IMR-90 (cell line): ENCODE data around the gene IFT81. TPM values are rescaled to one million over a fixed set of nuclear protein-coding genes. Genes with fewer than 3 reads are reported as not detected.

Experiments
- ATAC-seq: fragments of 200-7000 bp; cut with Tn5 transposase; 2 replicates; pipeline ENCODE4 v1.9.1; 2020; ENCODE audit warnings: low read depth, mild to moderate bottlenecking, moderate library complexity
- BruUV-seq: library from RNA; stranded (reverse); fragments of 400-500 nt; replicated peaks from 2 replicates; lab custom pipeline; 2021; lab: Mats Ljungman, UMichigan
- CTCF ChIA-PET: fragments of 300-600 bp; formaldehyde crosslinking; extraction: SDS; loops from one replicate; lab custom pipeline; 2021; ENCODE audit warnings: antibody characterized with exemption; lab: Yijun Ruan, JAX
- POLR2A ChIA-PET: fragments of 300-600 bp; sonication (Branson Sonifier 250); formaldehyde crosslinking; loops from one replicate; lab custom pipeline; 2022; ENCODE audit warnings: antibody characterized with exemption; ENCODE audit not compliant: unreplicated experiment; lab: Charles Lee
- DNase-seq: peaks from one replicate; pipeline ENCODE4 v3.0.0; 2013
- H2AFZ ChIP-seq: replicated peaks from 2 replicates; pipeline ENCODE3; 2013; ENCODE audit warnings: low read length, mild to moderate bottlenecking; ENCODE audit not compliant: poor library complexity
- H2AK5ac ChIP-seq: 2 replicates; pipeline ENCODE4 v1.6.1; 2013; ENCODE audit warnings: low read depth, low read length, inconsistent platforms
- H2AK9ac ChIP-seq: replicated peaks from 2 replicates; pipeline ENCODE3; 2013; ENCODE audit warnings: mild to moderate bottlenecking, low read depth, low read length, moderate library complexity; ENCODE audit not compliant: poor library complexity
- H2BK120ac ChIP-seq: 2 replicates; pipeline ENCODE4 v1.6.1; 2013; ENCODE audit warnings: low read depth, low read length, inconsistent platforms
- H2BK15ac ChIP-seq: 3 replicates; pipeline ENCODE4 v1.6.1; 2013; ENCODE audit warnings: low read depth, low read length, inconsistent platforms
- H2BK20ac ChIP-seq: 2 replicates; pipeline ENCODE4 v1.6.1; 2013; ENCODE audit warnings: low read depth, mild to moderate bottlenecking, inconsistent platforms, low read length, moderate library complexity
- H2BK5ac ChIP-seq: 2 replicates; pipeline ENCODE4 v1.6.1; 2013; ENCODE audit warnings: mild to moderate bottlenecking, low read depth, low read length, inconsistent platforms; ENCODE audit not compliant: poor library complexity, severe bottlenecking
- H3K14ac ChIP-seq: replicated peaks from 2 replicates; pipeline ENCODE4 v1.6.1; 2013; ENCODE audit warnings: low read depth, low read length, inconsistent platforms
- H3K18ac ChIP-seq: 2 replicates; pipeline ENCODE4 v1.6.1; 2013; ENCODE audit warnings: low read depth, low read length, control low read depth
- H3K23ac ChIP-seq: 2 replicates; pipeline ENCODE4 v1.6.1; 2013; ENCODE audit warnings: low read depth, low read length, inconsistent platforms
- H3K27ac ChIP-seq: 2 replicates; pipeline ENCODE4 v1.5.1; 2013; ENCODE audit warnings: mild to moderate bottlenecking, control low read depth, low read length; ENCODE audit not compliant: insufficient read depth
- H3K27me3 ChIP-seq: 2 replicates; pipeline ENCODE4 v1.6.1; 2013; ENCODE audit warnings: low read length; ENCODE audit not compliant: control insufficient read depth, insufficient read depth
- H3K36me3 ChIP-seq: 2 replicates; pipeline ENCODE4 v1.6.1; 2013; ENCODE audit warnings: low read length, mixed read lengths; ENCODE audit not compliant: control insufficient read depth, insufficient read depth
- H3K4ac ChIP-seq: 2 replicates; pipeline ENCODE4 v1.6.1; 2013; ENCODE audit warnings: low read depth, low read length, inconsistent platforms
- H3K4me1 ChIP-seq: 2 replicates; pipeline ENCODE4 v1.6.1; 2013; ENCODE audit warnings: low read length, mixed read lengths; ENCODE audit not compliant: control insufficient read depth, insufficient read depth
- H3K4me2 ChIP-seq: 2 replicates; pipeline ENCODE4 v1.6.1; 2013; ENCODE audit warnings: low read depth, mild to moderate bottlenecking, control low read depth, low read length, moderate library complexity
- H3K4me3 ChIP-seq: 2 replicates; pipeline ENCODE4 v1.5.1; 2013; ENCODE audit warnings: low read depth, mild to moderate bottlenecking, control low read depth, low read length, moderate library complexity; ENCODE audit not compliant: insufficient read depth
- H3K56ac ChIP-seq: 2 replicates; pipeline ENCODE4 v1.6.1; 2013; ENCODE audit warnings: low read length, inconsistent platforms; ENCODE audit not compliant: insufficient read depth; ENCODE audit errors: extremely low read depth
- H3K79me1 ChIP-seq, 2 experiments: 2 replicates each; pipeline ENCODE4 v1.6.1; 2013; ENCODE audit warnings: low read length in 2 of 2, inconsistent platforms in 1 of 2, low read depth in 1 of 2
- H3K9ac ChIP-seq: 2 replicates; pipeline ENCODE4 v1.6.1; 2013; ENCODE audit warnings: low read depth, low read length, control low read depth
- H3K9me1 ChIP-seq: 2 replicates; pipeline ENCODE4 v1.6.1; 2013; ENCODE audit warnings: low read length, inconsistent platforms; ENCODE audit not compliant: insufficient read depth
- H3K9me3 ChIP-seq: 2 replicates; pipeline ENCODE4 v1.6.1; 2013; ENCODE audit warnings: low read length; ENCODE audit not compliant: control insufficient read depth, insufficient read depth
- H4K20me1 ChIP-seq: 2 replicates; pipeline ENCODE4 v1.6.1; 2013; ENCODE audit warnings: low read length, inconsistent platforms; ENCODE audit not compliant: insufficient read depth
- H4K5ac ChIP-seq: 2 replicates; pipeline ENCODE4 v1.6.1; 2013; ENCODE audit warnings: mild to moderate bottlenecking, low read depth, low read length, control low read depth
- H4K8ac ChIP-seq, 2 experiments: 2 replicates each; pipeline ENCODE4 v1.6.1; 2013; ENCODE audit warnings: low read depth in 2 of 2, low read length in 2 of 2, control low read depth in 1 of 2, inconsistent platforms in 1 of 2
- H4K91ac ChIP-seq: 2 replicates; pipeline ENCODE4 v1.6.1; 2013; ENCODE audit warnings: low read depth, low read length, inconsistent platforms; ENCODE audit not compliant: insufficient read depth
- FOS ChIP-seq: fragments of 150-350 bp; IDR thresholded peaks from 2 replicates; pipeline ENCODE4 v1.6.1; 2016; ENCODE audit warnings: low read depth, low read length
- POLR2A ChIP-seq: IDR thresholded peaks from 2 replicates; pipeline ENCODE4 v1.6.1; 2012; ENCODE audit warnings: mild to moderate bottlenecking, low read depth, low read length
- RAD21 ChIP-seq: IDR thresholded peaks from 2 replicates; pipeline ENCODE4 v1.6.1; 2012; ENCODE audit warnings: low read length, improper control_type of control experiment
- WGBS, 2 experiments: methylation state at CpG; one replicate each; pipeline versions ENCODE4 v1.1.5 to v1.1.7; 2013; ENCODE audit warnings: missing lambda C conversion rate in 2 of 2; ENCODE audit not compliant: insufficient read length in 1 of 2; ENCODE audit errors: extremely low coverage in 2 of 2; 5-methylcytosine and 5-hydroxymethylcytosine counted together
- dilution Hi-C: fragments of 300-500 bp; cut with HindIII; formaldehyde crosslinking; loops from one replicate; pipeline ENCODE4 v1.14.3; 2018; ENCODE audit warnings: low sequenced_read_pairs; ENCODE audit not compliant: unreplicated experiment
- in situ Hi-C: fragments of 300-500 bp; cut with MboI; formaldehyde crosslinking; loops from 3 replicates; pipeline ENCODE4 v1.14.3; 2019; ENCODE audit warnings: low sequenced_read_pairs, inconsistent platforms, mixed read lengths
- intact Hi-C: fragments of 100-400 bp; cut with micrococcal nuclease; formaldehyde crosslinking; loops from 2 replicates; pipeline ENCODE4 v1.10.0; 2022
- polyA plus RNA-seq, 3 experiments: library from polyadenylated mRNA; depleted of rRNA; stranded (reverse); fragments of >200 nt; gene quantifications; 2 replicates each; pipeline ENCODE4 v1.2.3, GENCODE V29; 2012; ENCODE audit warnings: low replicate concordance in 1 of 3
- total RNA-seq: library from RNA; depleted of rRNA; stranded (reverse); fragments of >200 nt; gene quantifications from 2 replicates; pipeline ENCODE4 v1.2.3, GENCODE V29; 2012

IFT81 gene
- total and polyA plus RNA-seq, 2 of the 4 experiments (the other 2 are of a cell fraction): 6.1 to 8.1 TPM

DNA sequence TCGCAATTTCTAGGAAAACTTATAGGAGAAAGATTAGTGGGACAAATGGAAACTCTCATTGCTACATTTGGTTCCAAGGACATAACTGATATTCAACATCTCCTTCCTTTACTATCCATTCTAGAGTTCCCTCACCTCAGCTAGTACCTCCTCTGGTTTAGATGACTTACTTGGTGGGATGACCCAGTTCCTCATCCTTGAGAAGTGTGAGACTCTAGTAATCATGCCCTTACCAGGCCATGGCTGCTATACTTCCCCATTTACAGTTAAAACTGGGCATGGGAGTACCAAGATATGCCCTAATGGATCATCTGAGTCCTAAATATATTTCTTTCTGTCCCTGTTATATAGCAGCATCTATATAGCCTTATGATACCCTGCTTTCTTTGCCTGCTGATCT is 58.1 kb downstream of the IFT81 start:
- Histone ChIP-seq H3K4ac (no peak overlapping the region), H4K20me1 (no peaks in the 10 kb centered on the region), H2BK120ac (no peak overlapping the region), H3K9ac (no peak overlapping the region), H2BK20ac (no peak overlapping the region), H3K56ac (no peak overlapping the region), H3K4me2 (no peak overlapping the region), H2AK5ac (no peak overlapping the region), H3K27ac (no peak overlapping the region), H3K36me3 (peaks cover 17% of the 10 kb centered on the region), H2BK15ac (no peak overlapping the region), H2BK5ac (no peak overlapping the region), H3K4me1 (peaks cover 4% of the 10 kb centered on the region), H3K9me3 (peaks cover 7% of the 10 kb centered on the region), H4K8ac (no peak overlapping the region), H3K27me3 (no peaks in the 10 kb centered on the region), H4K5ac (no peak overlapping the region), H3K14ac (no peak overlapping the region), H4K91ac (no peak overlapping the region), H3K4me3 (no peak overlapping the region), H3K9me1 (peaks cover 5% of the 10 kb centered on the region), H3K79me1 (peaks cover 0 to 11% of the 10 kb centered on the region in 2 experiments; a peak in 1 of 4 replicates), H2AFZ (no peak overlapping the region), H2AK9ac (no peak overlapping the region), H3K18ac (no peak overlapping the region), H3K23ac (no peak overlapping the region)
- dilution Hi-C loops (no loop called here), intact Hi-C loops (no loop called here), in situ Hi-C loops (no loop called here)
- CTCF ChIA-PET: no interaction called here
- no TSS peak for BruUV-seq
- TF ChIP-seq POLR2A (no peak), FOS (no peak), RAD21 (no peak)
- DNase-seq: no peak
- WGBS, 2 experiments: no CpG with 5 or more reads among the region's 1 CpG
- ATAC-seq: no peak
- POLR2A ChIA-PET: interaction anchor here (0.6 kb wide), 1 partner anchor 8 kb away, joined by 4 read pairs; no protein-coding TSS in a partner anchor
